ENCODE results near the gene B3GNT8.
"Not testable (repeated sequence)": the region's sequence is repeated elsewhere in the genome, so short reads cannot be mapped to it uniquely, and the experiment has no call there.

The B3GNT8 gene

DNA sequence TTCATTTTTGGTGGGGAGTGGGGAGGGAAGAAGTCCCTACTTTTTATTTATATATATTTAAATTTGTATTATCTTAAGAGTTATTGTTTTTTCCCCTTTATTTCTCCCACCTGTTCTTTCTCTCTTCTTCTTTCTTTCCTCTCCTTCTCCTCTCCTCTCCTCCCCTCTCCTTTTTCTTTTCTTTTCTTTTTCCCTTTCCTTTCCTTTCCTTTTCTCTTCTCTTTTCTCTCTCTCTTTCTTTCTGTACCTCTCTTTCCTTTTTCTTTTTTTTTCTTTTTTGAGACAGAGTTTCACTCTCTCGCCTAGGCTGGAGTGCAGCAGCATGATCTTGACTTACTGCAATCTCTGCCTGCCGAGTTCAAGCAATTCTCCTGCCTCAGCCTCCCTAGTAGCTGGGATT is 27.6 kb downstream of the B3GNT8 start:
- H3K27me3 ChIP-seq (ENCODE audit: insufficient read depth, low read length): no peaks in the 10 kb centered on the region
- no peaks in the 10 kb centered on the region for H3K36me3 ChIP-seq (ENCODE audit: insufficient read depth, low read length)
- H3K27ac ChIP-seq (ENCODE audit: low read depth, low read length): no peak overlapping the region
- no peak overlapping the region for H3K9ac ChIP-seq (ENCODE audit: low read depth, low read length)
- WGBS: 89% methylated on average over 2 of the region's 2 CpGs
- peaks cover 9% of the 10 kb centered on the region for H3K4me1 ChIP-seq (ENCODE audit: insufficient read depth, low read length)
- H3K9me3 ChIP-seq (ENCODE audit: insufficient read depth, low read depth, low read length): no peaks in the 10 kb centered on the region
- H3K4me3 ChIP-seq (ENCODE audit: low read length): no peak overlapping the region

DNA sequence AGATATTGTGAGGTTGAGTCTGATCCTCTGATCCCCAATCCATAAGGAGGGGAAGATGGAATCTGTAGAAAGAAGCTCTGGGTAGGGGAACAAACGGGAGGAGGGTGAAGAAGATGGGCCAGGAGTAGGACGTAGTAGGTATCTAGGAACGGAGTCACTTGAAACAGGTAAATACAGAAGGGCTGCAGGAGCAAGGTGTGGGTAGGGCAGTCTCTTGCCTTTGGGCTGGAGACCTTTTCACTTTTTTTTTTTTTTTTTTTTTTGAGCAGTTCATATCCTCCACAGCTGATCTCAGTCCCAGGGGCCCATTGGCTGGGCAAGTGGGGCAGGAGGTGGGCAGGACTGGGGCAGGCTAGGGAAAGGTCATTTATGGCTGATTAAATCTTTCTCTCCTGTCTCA is 28.1 kb downstream of the B3GNT8 start:
- Histone ChIP-seq H3K27ac (ENCODE audit: low read depth, low read length) (no peak overlapping the region), H3K36me3 (ENCODE audit: insufficient read depth, low read length) (no peaks in the 10 kb centered on the region), H3K27me3 (ENCODE audit: insufficient read depth, low read length) (no peaks in the 10 kb centered on the region), H3K4me1 (ENCODE audit: insufficient read depth, low read length) (peaks cover 9% of the 10 kb centered on the region), H3K4me3 (ENCODE audit: low read length) (peak overlapping the region; percentile 93), H3K9ac (ENCODE audit: low read depth, low read length) (0 out of 2 replicates have a peak overlapping the region, but pooled peaks have one; percentile 91), H3K9me3 (ENCODE audit: insufficient read depth, low read depth, low read length) (no peaks in the 10 kb centered on the region)
- 88% methylated on average over 3 of the region's 3 CpGs for WGBS

DNA sequence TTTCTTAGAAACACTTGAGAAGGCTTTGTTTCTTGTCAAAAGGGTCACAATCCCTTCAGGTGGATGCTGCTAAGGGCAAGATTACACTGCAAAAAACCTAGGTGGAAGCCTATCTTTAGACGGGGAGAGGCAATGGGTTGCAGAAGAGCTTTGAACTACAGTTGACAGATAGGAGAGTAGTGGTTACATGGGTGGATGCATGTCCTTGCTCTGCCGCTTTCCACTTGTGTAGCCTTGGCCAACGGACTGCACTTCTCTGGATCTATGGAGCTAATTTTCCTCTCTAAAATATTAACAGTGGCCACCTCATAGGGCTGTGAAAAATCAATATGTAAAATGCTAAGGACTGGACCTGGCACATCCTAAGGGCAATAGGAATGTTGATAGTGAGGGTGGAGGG is 28.6 kb downstream of the B3GNT8 start:
- 85% methylated on average over 3 of the region's 3 CpGs for WGBS
- Histone ChIP-seq H3K9me3 (ENCODE audit: insufficient read depth, low read depth, low read length) (no peaks in the 10 kb centered on the region), H3K36me3 (ENCODE audit: insufficient read depth, low read length) (0 out of 2 replicates have a peak, but pooled peaks cover 2% of the 10 kb centered on the region), H3K27ac (ENCODE audit: low read depth, low read length) (no peak overlapping the region; the same call in 1 of the 2 replicates), H3K9ac (ENCODE audit: low read depth, low read length) (peak overlapping the region; percentile 91), H3K4me3 (ENCODE audit: low read length) (peak overlapping the region; percentile 93), H3K4me1 (ENCODE audit: insufficient read depth, low read length) (peaks cover 9% of the 10 kb centered on the region), H3K27me3 (ENCODE audit: insufficient read depth, low read length) (no peaks in the 10 kb centered on the region)

DNA sequence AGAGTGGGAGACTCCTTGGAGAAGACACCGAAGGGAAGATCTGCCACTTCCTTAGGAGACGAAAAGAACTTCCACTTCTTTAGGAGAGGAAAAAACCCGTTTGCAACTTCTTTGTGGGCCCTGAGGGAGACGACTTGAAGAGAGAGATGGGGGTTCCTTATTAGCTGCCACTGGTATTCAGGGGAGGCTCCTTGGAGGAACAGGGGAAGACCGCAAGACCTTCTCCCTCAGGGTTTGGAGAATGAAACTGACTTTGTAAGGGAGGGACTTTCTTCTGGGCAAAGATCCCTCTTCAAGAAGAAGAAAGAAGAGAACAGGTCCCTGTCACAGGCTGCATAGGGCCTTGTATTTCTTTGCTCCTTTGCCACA is 29.1 kb downstream of the B3GNT8 start:
- H3K9me3 ChIP-seq (ENCODE audit: insufficient read depth, low read depth, low read length): no peaks in the 10 kb centered on the region
- 0 out of 2 replicates have a peak, but pooled peaks cover 2% of the 10 kb centered on the region for H3K36me3 ChIP-seq (ENCODE audit: insufficient read depth, low read length)
- peaks cover 9% of the 10 kb centered on the region for H3K4me1 ChIP-seq (ENCODE audit: insufficient read depth, low read length)
- 2% methylated on average over 5 of the region's 5 CpGs for WGBS
- H3K4me3 ChIP-seq (ENCODE audit: low read length): peak overlapping the region; percentile 93
- H3K27ac ChIP-seq (ENCODE audit: low read depth, low read length): peak overlapping the region; percentile 93
- H3K27me3 ChIP-seq (ENCODE audit: insufficient read depth, low read length): no peaks in the 10 kb centered on the region
- peak overlapping the region; percentile 91 for H3K9ac ChIP-seq (ENCODE audit: low read depth, low read length)

DNA sequence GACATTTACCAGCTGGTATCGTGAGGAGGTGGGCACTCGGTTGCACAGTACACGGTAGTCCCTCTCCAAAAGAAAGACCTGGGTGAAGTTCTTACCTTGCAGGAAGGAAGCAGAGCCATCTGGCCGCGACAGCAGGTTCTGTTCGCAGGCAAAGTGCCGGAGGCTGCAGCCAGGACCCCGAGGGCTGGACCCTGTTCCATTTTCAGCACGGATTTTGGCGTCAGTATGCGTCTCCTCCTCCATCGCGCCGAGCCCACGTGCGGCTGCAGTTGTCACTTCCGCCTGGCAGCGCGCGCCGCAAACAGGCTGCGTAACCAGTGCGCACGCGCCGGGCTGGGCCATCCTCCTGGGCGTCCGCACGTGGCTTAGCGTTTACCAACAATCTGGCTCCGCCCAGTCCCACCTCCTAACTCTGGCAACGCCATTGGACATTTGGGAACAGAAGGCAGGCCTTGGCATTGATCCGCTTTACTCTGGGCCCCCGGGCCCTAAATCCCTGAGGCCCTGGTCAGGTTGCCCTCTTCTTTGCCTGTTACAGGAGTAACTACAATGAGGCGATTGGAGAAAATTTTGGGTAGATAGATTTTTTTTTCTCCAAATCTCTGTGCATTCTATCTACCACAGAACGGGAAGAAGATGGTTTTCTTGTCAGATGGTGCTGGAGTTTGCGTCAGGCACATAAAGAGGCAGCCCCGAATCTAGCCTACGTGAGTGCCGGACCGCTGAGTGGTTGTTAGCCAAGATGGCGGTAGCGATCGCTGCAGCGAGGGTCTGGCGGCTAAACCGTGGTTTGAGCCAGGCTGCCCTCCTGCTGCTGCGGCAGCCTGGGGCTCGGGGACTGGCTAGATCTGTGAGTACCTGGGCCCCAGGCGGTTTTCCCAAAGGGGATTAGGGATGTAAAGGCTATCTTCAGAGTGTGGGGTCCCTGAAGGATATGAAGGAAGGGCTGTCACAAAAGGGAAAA is 29.8 kb downstream of the B3GNT8 start, which contains the start of the genes BCKDHA and EXOSC5:
TSS of gene BCKDHA (plus strand) at position 733 of the 964 bp plus-strand sequence. CDS start at position 743, 10 bp downstream.
TSS of gene EXOSC5 (minus strand) at position 274 of the 964 bp plus-strand sequence. CDS start at position 243, 31 bp downstream.
- H3K27me3 ChIP-seq (ENCODE audit: insufficient read depth, low read length): no peaks in the 10 kb centered on the region
- peak within 1 kb of the TSS; percentile 93 for H3K4me3 ChIP-seq (ENCODE audit: low read length)
- WGBS: under 1% methylated on average over 49 of the region's 50 CpGs
- 0 out of 2 replicates have a peak, but pooled peaks cover 2% of the 10 kb centered on the region for H3K36me3 ChIP-seq (ENCODE audit: insufficient read depth, low read length)
- H3K9me3 ChIP-seq (ENCODE audit: insufficient read depth, low read depth, low read length): no peaks in the 10 kb centered on the region
- H3K27ac ChIP-seq (ENCODE audit: low read depth, low read length): peak within 1 kb of the TSS; percentile 93
- peak within 1 kb of the TSS; percentile 91 for H3K9ac ChIP-seq (ENCODE audit: low read depth, low read length)
- peaks cover 9% of the 10 kb centered on the region for H3K4me1 ChIP-seq (ENCODE audit: insufficient read depth, low read length)

DNA sequence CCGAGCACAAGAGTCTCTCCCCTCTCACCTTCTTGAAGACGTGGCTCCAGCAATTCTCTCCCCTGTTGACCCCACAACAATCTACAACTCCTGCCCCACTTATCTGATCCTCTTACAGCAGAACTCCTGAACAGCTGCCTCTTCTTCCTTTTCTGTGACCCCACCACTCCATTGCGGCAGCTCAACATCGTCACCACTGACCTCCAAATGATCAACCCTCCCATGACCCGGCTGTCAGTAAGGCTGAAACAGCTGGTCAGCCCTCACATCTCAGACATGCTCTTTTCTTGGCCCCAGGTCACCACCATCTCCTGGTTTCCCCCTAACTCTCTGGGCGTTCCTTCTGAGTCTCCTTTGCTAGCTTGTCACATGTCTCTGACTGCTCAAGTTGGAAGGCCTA is 31.8 kb downstream of the B3GNT8 start:
- WGBS: 82% methylated on average over 6 of the region's 6 CpGs
- 0 out of 2 replicates have a peak overlapping the region, but pooled peaks have one; percentile 12 for H3K4me3 ChIP-seq (ENCODE audit: low read length)
- no peak overlapping the region for H3K27ac ChIP-seq (ENCODE audit: low read depth, low read length)

DNA sequence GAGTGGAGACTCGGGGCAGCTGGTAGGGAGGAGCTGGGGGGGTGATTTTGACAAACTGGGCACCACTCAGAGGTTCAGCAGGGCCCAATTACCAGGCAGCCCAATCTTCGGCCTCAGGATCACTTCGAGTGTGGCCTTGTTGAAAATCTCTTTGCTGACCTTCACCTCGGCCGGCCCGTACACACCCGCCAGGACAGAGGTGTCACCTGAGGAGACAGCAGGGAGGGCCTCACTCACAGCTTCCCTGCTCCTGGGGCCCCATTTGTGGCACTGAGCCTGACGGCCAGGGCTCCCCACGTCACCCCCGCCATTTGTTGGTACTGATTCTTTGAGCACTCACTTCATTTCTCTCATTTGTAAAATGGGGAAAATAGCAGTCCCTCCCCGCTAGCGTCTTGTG is 34.4 kb downstream of the B3GNT8 start:
- WGBS: 96% methylated on average over 12 of the region's 12 CpGs
- Histone ChIP-seq H3K4me1 (ENCODE audit: insufficient read depth, low read length) (no peaks in the 10 kb centered on the region; the same call in 1 of the 2 replicates), H3K9me3 (ENCODE audit: insufficient read depth, low read depth, low read length) (no peaks in the 10 kb centered on the region), H3K27ac (ENCODE audit: low read depth, low read length) (no peak overlapping the region), H3K9ac (ENCODE audit: low read depth, low read length) (no peak overlapping the region), H3K36me3 (ENCODE audit: insufficient read depth, low read length) (peaks cover 39% of the 10 kb centered on the region), H3K27me3 (ENCODE audit: insufficient read depth, low read length) (no peaks in the 10 kb centered on the region), H3K4me3 (ENCODE audit: low read length) (no peak overlapping the region)

More for the DNA sequence above, 31.8 kb downstream of the B3GNT8 start:
- Histone ChIP-seq H3K4me1 (ENCODE audit: insufficient read depth, low read length) (peaks cover 9% of the 10 kb centered on the region), H3K27me3 (ENCODE audit: insufficient read depth, low read length) (no peaks in the 10 kb centered on the region), H3K9me3 (ENCODE audit: insufficient read depth, low read depth, low read length) (no peaks in the 10 kb centered on the region), H3K36me3 (ENCODE audit: insufficient read depth, low read length) (peaks cover 20% of the 10 kb centered on the region), H3K9ac (ENCODE audit: low read depth, low read length) (no peak overlapping the region)

DNA sequence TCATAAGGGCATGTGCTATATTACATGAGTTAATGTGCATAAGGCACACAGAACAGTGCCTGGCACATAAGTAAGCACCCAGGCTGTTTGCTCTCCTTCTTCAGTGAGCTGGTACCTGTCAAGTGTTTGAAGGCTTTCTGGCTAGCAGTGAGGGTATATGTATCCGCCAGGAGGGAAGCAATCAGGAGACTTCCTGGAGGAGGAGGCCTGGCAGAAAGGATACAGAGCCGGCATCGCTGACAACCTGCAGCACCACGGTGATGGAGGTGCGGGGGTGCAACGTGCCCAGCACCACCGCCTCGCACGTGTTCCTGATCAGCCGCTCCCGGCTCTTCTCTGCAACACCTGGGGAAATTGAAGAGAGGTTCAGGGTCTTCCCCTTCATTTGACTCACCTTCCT is 35.6 kb downstream of the B3GNT8 start:
- H3K9ac ChIP-seq (ENCODE audit: low read depth, low read length): no peak overlapping the region
- H3K4me3 ChIP-seq (ENCODE audit: low read length): no peak overlapping the region
- no peaks in the 10 kb centered on the region for H3K27me3 ChIP-seq (ENCODE audit: insufficient read depth, low read length)
- 91% methylated on average over 11 of the region's 11 CpGs for WGBS
- H3K9me3 ChIP-seq (ENCODE audit: insufficient read depth, low read depth, low read length): no peaks in the 10 kb centered on the region
- H3K27ac ChIP-seq (ENCODE audit: low read depth, low read length): no peak overlapping the region
- H3K36me3 ChIP-seq (ENCODE audit: insufficient read depth, low read length): peaks cover 39% of the 10 kb centered on the region
- no peaks in the 10 kb centered on the region; the same call in 1 of the 2 replicates for H3K4me1 ChIP-seq (ENCODE audit: insufficient read depth, low read length)

DNA sequence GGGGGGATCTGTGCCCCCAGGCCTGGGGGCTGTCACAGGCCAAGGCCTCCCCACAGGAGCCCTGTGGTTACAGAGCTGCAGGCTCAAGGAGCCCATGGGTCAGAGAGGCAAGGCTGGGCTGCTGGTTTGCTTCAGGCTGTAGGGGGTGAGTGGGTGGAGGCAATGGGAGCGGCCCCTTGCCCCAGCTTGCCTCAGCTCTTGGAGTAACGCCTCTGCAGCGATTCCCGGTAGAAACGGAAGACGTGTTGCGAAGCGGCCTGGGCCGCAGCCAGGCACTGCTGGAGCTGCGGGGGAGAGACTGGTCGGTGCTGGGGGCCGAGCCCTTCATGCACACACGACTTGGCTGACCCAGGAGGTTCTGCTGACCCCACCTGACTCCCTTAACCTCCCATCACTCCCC is 40.7 kb downstream of the B3GNT8 start:
- no peak overlapping the region for H3K4me3 ChIP-seq (ENCODE audit: low read length)

DNA sequence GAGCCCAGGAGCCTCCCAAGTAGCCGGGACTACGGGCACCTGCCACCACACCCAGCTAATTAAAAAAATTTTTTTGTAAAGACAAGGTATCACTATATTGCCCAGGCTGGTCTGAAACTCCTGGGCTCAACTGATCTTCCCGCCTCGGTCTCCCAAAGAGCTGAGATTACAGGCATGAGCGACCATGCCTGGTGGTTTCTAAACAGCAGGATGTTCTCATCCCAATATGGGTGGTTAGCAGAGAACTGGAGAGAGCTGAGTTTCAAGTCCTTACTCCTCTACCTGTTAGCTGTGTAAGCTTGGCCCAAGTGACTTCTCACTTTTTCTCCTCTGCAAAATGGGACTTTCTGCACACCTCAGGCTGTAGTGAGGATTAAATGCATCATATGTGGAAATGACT is 42.8 kb downstream of the B3GNT8 start:
- WGBS: 95% methylated on average over 5 of the region's 5 CpGs
- Histone ChIP-seq H3K27me3 (ENCODE audit: insufficient read depth, low read length) (no peaks in the 10 kb centered on the region), H3K27ac (ENCODE audit: low read depth, low read length) (no peak overlapping the region), H3K4me1 (ENCODE audit: insufficient read depth, low read length) (no peaks in the 10 kb centered on the region), H3K9ac (ENCODE audit: low read depth, low read length) (no peak overlapping the region), H3K4me3 (ENCODE audit: low read length) (no peak overlapping the region), H3K36me3 (ENCODE audit: insufficient read depth, low read length) (peaks cover 14% of the 10 kb centered on the region), H3K9me3 (ENCODE audit: insufficient read depth, low read depth, low read length) (no peaks in the 10 kb centered on the region)

More for the DNA sequence above, 40.7 kb downstream of the B3GNT8 start:
- H3K9ac ChIP-seq (ENCODE audit: low read depth, low read length): no peak overlapping the region
- H3K9me3 ChIP-seq (ENCODE audit: insufficient read depth, low read depth, low read length): no peaks in the 10 kb centered on the region
- no peaks in the 10 kb centered on the region for H3K27me3 ChIP-seq (ENCODE audit: insufficient read depth, low read length)
- no peaks in the 10 kb centered on the region for H3K4me1 ChIP-seq (ENCODE audit: insufficient read depth, low read length)
- peaks cover 33% of the 10 kb centered on the region for H3K36me3 ChIP-seq (ENCODE audit: insufficient read depth, low read length)
- H3K27ac ChIP-seq (ENCODE audit: low read depth, low read length): no peak overlapping the region
- WGBS: 92% methylated on average over 13 of the region's 13 CpGs

DNA sequence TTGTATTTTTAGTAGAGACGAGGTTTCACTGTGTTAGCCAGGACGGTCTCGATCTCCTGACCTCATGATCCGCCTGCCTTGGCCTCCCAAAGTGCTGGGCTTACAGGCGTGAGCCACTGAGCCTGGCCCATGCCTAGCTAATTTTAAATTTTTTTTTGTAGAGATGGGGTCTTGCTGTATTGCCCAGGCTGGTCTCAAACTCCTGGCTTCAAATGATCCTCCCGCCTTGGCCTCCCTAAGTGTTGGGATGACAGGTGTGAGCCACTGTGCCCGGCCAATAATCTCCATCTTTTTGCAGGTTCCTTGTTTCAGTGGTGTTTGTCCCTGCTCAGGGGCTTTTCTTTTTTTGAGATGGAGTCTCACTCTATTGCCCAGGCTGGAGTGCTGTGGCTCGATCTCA is 45.6 kb downstream of the B3GNT8 start:
- WGBS: 96% methylated on average over 8 of the region's 8 CpGs

More for the DNA sequence above, 45.6 kb downstream of the B3GNT8 start:
- H3K4me3 ChIP-seq (ENCODE audit: low read length); H3K9ac ChIP-seq (ENCODE audit: low read depth, low read length); H3K9me3 ChIP-seq (ENCODE audit: insufficient read depth, low read depth, low read length); H3K4me1 ChIP-seq (ENCODE audit: insufficient read depth, low read length); H3K36me3 ChIP-seq (ENCODE audit: insufficient read depth, low read length); H3K27me3 ChIP-seq (ENCODE audit: insufficient read depth, low read length); H3K27ac ChIP-seq (ENCODE audit: low read depth, low read length): not testable (repeated sequence)

All from HUES64 (cell line).